GM21619 (cell line): Measurements from ENCODE around the gene SLCO4A1.

Experiments used
- ATAC-seq: cut with Tn5 transposase; IDR thresholded peaks from one replicate; pipeline ENCODE4 v1.9.1; 2021; ENCODE audit not compliant: unreplicated experiment

The SLCO4A1 gene

GRCh38 chr20:62650551-62651284 is 8.4 kb downstream of the SLCO4A1 start:
- ATAC-seq: no peak

DNA sequence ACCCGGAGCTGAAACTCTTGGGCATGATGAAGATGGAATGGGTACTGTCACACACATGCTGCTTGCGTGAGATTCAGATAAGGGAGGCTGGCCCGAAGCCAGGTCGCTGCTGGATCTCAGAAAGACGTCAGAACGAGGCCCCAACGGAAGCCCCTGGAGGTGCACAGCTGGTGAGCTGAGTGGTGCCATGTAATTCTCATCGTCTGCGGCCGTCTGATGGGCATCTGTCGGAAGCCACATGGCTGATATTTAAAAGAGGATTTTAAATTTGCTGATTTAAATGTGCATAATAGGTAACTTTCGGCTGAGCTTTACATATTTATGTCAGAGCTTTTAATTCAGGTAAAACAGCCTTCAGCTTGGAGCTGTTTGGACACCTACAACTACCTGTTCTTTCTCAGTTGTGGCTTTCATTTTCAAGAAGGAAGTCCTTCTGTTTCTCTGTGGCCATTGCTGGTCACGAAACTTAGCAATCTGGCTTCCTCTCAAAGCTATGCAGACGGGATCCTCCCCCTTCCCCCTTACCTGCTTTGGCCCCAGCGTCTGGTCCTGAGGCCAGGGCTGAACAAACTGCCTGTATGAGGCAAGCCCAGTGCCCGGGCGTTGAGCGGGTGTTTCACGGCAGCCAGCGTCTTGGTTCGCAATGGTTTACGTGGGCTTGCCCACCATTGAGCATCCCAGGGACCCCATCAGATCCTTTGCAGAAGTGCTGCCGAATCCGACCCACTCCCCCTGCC is 9.2 kb downstream of the SLCO4A1 start:
- peak; percentile 50 for ATAC-seq

DNA sequence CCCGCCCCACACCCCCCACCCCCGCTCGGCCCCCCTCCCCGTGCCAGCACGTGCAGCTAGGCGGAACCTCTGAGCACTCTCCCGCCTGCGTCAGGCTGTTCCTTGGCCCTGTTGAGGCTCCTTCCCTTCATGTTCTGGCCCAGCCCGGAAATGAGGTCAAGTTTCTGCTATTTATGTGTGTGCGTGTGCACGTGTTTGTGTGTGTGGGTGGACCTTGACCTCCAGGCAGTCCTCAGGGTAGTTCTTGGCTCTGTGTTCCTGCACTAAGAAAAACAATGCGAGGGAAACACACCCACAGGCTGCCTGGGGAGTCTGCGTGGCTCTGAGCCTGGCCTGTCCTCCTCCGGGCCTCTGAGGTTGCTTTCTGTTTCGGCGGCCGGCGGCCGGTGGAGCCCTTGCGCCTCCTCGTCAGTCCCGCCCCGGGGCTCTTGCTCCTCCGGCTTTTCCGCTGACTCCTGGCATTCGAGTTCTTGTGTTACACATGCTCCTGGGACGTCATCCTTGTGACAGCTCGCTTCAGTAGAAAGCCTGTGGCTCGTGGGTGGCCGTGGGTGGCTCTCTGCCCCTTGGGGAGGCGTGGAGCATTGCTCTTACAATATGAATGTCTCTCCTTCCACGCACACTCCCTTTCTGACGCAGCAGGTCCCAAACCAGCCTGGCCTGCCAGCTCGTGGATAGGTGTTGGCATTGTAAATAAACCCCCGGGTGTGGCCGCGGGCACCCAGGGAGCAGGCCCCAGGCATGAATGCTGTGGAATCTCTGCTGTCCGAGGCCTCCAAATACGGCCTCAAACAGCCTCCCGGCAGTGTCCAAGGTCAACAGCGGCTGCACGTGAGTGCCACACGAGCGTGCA is 10.0 kb downstream of the SLCO4A1 start:
- ATAC-seq: peak; percentile 47

DNA sequence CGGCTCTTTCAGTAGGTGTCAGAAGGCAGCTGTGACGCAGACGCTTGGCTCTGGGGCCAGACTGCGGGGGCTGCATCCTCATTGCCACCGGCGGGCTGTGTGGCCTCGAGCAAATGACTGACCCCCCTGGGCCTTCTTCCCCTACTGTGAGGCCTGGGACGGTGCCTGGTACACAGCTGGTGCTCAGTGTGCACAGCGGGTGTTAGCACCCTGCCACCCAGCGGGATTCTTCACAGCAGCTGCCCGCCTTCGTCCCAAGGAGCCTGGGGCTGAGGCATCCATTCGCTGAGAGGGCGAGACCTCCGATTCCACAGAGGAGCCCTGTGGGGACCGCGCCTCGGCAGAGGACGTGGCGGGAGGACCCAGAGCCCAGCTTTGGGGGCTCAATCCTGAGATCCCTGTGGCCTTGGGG is 10.6 kb downstream of the SLCO4A1 start:
- ATAC-seq: no peak

- ATAC-seq: no peak
These were observed 11.1 kb downstream of the SLCO4A1 start for GRCh38 chr20:62653373-62653772.

DNA sequence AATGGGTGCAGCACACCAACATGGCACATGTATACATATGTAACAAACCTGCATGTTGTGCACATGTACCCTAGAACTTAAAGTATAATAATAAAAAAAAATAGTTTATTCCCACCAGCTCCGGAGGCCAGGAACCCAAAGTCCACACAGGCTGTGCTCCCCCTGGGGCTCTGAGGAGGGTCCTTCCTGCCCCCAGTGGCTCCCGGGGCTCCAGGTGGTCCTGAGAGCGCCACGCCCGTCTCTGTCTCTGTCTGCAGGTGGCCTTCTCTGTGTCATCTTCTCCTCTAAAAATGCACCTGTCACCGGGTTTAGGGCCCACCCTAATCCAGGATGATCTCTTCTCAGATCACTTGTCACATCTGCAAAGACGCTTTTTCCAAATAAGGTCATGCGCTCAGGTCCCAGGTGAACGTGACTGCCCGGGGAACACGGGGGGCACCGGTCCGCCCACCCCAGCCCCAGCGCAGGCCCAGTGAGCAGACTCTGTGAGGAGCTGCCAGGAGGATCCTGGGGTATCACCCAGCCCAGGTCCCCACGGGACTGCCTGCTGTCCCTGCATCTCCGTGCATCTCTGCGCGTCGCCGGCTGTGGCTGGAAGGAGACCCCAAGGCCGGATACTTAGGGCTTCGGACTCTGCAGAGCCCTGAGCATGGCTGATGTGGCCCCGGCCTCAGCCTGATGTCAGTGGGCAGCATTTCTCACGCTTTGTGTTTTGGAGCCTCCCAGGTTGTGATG is 11.8 kb downstream of the SLCO4A1 start:
- no peak for ATAC-seq

GRCh38 chr20:62655282-62656196 is 13.2 kb downstream of the SLCO4A1 start:
- no peak for ATAC-seq

GRCh38 chr20:62656197-62656918 is 14.1 kb downstream of the SLCO4A1 start:
- ATAC-seq: no peak

GRCh38 chr20:62656919-62657588 is 14.8 kb downstream of the SLCO4A1 start:
- no peak for ATAC-seq

DNA sequence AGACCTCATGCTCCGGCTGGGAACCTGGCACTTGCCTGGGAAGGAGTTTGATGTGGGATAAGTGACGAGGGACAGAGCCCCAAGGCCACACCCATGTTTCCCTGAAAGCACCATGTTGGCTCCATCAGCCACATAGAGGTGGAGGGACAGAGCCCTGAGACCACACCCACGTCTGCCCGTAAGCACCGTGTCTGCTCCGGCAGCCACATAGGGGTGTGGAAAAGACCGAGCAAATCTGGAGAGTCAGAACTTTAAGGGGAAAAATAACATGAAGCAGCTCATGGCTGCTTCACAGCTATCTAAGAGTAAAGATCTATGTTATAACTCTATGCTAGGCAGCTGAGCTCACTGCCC is 15.3 kb downstream of the SLCO4A1 start:
- ATAC-seq: no peak

DNA sequence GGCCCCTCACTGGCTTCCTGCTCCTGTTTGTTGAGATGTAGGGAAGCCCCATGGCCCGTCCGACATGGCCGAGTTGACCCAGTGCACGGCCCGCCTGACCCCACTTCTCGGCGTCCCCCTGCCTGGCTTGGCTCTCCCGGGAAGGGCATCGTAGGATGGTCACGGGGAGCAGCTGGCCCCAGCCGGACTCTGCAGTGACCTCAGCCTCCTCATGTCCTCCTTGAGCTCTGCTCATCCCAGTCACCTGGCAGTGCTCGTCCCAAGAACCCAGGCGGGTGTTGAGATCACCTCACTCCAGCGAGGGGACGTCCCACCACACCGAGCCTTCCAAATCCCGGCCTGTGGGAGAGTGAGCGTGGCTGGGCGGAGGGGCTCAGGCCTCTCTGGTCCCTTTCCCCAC is 15.7 kb downstream of the SLCO4A1 start:
- ATAC-seq: no peak

DNA sequence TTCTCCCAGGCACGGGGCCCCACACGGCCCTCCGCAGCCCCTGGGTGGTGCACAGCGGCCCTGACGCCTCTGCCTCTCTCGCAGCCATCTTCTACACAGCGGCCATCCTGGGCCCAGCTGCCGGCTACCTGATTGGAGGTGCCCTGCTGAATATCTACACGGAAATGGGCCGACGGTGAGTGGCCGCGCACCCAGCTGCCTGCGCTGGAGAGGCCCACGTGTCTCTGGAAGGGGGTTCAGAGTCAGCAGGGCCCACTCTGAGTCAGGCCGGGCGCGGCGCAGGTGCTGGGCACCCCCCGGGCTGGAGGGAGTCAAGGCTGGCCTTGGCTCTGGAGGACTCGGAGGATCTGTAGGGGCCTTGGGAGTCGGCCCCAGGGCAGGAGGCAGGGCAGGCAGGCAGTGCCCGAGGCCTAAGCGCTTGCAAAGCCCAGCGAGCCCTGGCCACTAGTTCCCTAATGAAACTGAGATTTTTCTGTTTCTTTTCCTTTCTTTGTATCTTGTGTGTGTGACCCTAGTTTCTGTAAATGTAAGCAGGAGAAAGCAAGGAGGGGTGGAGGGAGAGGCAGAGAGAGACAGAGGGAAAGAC is 16.4 kb downstream of the SLCO4A1 start:
- ATAC-seq: no peak

DNA sequence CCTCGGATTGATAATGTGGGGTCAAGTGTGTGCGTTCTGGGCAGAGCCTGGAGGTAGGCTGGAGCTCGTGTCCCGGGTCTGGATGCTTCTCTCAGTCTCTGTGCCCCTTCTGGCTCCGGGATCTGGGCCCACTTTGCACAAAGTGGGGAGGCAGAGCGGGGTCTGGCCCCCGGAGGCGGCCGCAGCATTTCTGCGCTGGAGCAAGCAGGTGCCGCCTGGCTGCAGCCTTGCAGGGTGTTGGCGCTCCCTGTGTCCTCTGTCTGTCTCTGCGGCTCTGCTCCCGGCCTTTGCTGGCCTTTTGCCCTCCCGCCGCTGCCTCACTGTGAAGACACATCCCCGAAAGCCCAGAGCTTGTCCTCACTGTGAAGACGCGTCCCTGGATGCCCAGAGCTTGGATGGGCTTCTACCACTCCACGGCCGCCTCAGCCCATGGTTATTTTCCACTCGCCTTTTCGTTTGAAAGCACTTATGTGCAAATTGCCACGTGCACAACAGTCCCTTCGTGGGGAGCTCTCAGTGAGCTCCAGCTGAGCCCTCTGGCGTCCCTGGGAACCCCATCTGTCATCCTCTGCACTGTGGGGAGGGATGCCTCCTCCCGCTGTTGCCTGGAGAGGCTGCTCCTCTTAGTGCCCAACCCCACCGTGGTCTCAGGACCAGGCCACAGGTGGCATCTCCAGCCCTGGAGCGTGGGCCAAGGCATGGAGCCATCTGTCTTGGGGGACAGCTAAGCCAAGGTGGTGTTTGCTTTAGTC is 17.4 kb downstream of the SLCO4A1 start:
- no peak for ATAC-seq

DNA sequence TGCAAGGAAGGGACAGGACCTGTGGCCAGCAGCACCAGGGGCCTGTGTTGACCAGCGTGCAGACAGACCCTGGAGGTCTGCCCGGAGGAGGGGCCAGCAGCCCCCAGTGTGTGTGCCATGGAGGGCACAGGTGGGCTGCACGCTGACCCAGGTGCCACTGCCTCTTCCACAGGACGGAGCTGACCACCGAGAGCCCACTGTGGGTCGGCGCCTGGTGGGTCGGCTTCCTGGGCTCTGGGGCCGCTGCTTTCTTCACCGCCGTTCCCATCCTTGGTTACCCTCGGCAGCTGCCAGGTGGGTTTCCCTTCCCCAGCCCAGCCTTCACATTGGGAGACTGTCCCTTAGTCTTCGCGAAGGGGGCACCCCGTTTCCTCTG is 17.9 kb downstream of the SLCO4A1 start:
- no peak for ATAC-seq

GRCh38 chr20:62660768-62661167 is 18.5 kb downstream of the SLCO4A1 start:
- no peak for ATAC-seq

DNA sequence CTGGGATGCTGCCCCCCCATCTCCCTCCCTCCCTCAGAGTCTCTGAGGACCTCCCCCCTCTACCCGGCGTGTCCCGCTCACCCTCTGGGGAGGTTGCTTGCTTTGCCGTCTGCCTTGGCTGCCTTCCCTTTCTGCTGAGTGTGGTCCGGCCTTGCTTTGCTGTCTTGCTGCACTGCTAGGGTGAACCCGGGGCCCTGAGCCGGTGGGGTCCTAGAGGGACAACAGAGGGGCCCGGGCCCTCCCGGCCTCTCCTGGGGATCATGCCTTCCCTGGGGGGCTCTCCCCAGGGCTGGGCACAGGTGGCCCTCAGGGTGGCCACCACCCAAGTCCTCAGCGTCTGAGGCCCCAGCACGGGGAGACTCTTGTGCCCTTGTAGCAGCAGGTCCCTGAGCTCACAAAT is 19.3 kb downstream of the SLCO4A1 start:
- no peak for ATAC-seq

DNA sequence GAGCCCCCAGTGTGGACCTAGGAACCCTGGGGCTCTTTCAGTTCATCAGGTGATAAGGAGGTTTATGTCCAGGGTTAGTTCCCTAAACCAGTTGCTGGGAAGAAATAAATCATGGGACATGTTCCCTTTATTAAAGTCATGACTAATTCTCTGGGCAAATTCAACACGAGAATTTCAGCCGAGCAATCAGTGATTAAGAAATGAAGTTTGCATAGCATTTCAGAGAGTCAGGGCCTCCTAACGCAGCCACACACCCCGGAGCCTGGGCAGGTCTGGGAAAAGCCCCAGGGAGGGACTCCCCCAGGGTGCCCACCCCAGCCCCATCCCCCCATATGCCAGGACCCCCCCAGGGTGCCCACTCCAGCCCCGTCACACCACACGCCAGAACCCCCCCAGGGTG is 20.1 kb downstream of the SLCO4A1 start:
- no peak for ATAC-seq
